ENCODE data around the gene SPOCK1. TPM values are rescaled to one million over a fixed set of nuclear protein-coding genes. Genes with fewer than 3 reads are reported as not detected.

The SPOCK1 gene
- total and polyA plus RNA-seq, 2 experiments from 2014 or later, result 8.2 to 10.5 TPM

GRCh38 chr5:137174196-137174595 is 324.9 kb downstream of the SPOCK1 start (continued):
- no peak for TF ChIP-seq REST (IDR thresholded peaks at IDR 0.05; ENCODE audit: unreplicated experiment)
- no peak for TF ChIP-seq JUNB (IDR thresholded peaks at IDR 0.05; ENCODE audit: unreplicated experiment)
- no peak for TF ChIP-seq ETS1 (IDR thresholded peaks at IDR 0.05)
- no peak for TF ChIP-seq CTCF (conservative IDR thresholded peaks at IDR 0.05; ENCODE audit: low read depth in 2 of 2)
- TF ChIP-seq EZH2phosphoT487 (IDR thresholded peaks at IDR 0.05; ENCODE audit: unreplicated experiment), result no peak
- TF ChIP-seq NANOG (IDR thresholded peaks at IDR 0.05; ENCODE audit: borderline replicate concordance), result no peak
- TF ChIP-seq STAT1 (IDR thresholded peaks at IDR 0.05; ENCODE audit: unreplicated experiment), result no peak
- TF ChIP-seq ZNF331 (CRISPR knock-in tag; IDR thresholded peaks at IDR 0.05; ENCODE audit: low read depth), result no peak

GRCh38 chr5:137172258-137172657 is 326.9 kb downstream of the SPOCK1 start:
- no peak overlapping the region for H3K27ac ChIP-seq (ENCODE audit: low read depth)
- DNase-seq (ENCODE audit: low spot score), result no peak
- Mint-ChIP-seq H3K27ac (no peak overlapping the region), H3K9me3 (no peaks in the 10 kb centered on the region), H3K27me3 (ENCODE audit: insufficient read depth, low read depth, poor library complexity) (no peaks in the 10 kb centered on the region), H3K4me3 (no peak overlapping the region), H3K4me1 (peaks cover 1% of the 10 kb centered on the region; the same call in 2 of the 3 replicates), H3K36me3 (ENCODE audit: low read depth) (no peaks in the 10 kb centered on the region)
- H3K4me2 ChIP-seq, result no peak overlapping the region
- H3K36me3 ChIP-seq (ENCODE audit: insufficient read depth), result no peaks in the 10 kb centered on the region
- H3F3A ChIP-seq (replicated peaks; ENCODE audit: low read depth), result no peaks in the 10 kb centered on the region
- no peak for ATAC-seq
- H3K27me3 ChIP-seq (ENCODE audit: insufficient read depth), result no peaks in the 10 kb centered on the region
- H3K9me2 ChIP-seq (ENCODE audit: insufficient read depth), result 0 out of 2 replicates have a peak, but pooled peaks cover 3% of the 10 kb centered on the region
- H4K20me1 ChIP-seq (replicated peaks; ENCODE audit: insufficient read depth), result no peaks in the 10 kb centered on the region
- H2AFZ ChIP-seq, result no peak overlapping the region
- no peaks in the 10 kb centered on the region for H3K4me1 ChIP-seq (ENCODE audit: insufficient read depth)
- no peaks in the 10 kb centered on the region for H3K79me2 ChIP-seq (replicated peaks; ENCODE audit: insufficient read depth)
- no peak overlapping the region for H3K4me3 ChIP-seq
- TF ChIP-seq EZH2phosphoT487 (IDR thresholded peaks at IDR 0.05; ENCODE audit: unreplicated experiment) (no peak), ZNF462 (CRISPR knock-in tag; IDR thresholded peaks at IDR 0.05) (no peak), CREB1 (CRISPR knock-in tag; IDR thresholded peaks at IDR 0.05; ENCODE audit: low read depth) (no peak)

All from GM23338 (cell line).